GM12872 (cell line): ENCODE data around the gene ZNF428.

Experiments
- TF ChIP-seq, protein P1 (sequence below): IDR thresholded peaks from 3 replicates; pipeline ENCODE4 v1.5.1; 2011; ENCODE audit warnings: low read depth, mild to moderate bottlenecking, low read length, moderate library complexity; ENCODE audit not compliant: insufficient read depth

Gene ZNF428

DNA sequence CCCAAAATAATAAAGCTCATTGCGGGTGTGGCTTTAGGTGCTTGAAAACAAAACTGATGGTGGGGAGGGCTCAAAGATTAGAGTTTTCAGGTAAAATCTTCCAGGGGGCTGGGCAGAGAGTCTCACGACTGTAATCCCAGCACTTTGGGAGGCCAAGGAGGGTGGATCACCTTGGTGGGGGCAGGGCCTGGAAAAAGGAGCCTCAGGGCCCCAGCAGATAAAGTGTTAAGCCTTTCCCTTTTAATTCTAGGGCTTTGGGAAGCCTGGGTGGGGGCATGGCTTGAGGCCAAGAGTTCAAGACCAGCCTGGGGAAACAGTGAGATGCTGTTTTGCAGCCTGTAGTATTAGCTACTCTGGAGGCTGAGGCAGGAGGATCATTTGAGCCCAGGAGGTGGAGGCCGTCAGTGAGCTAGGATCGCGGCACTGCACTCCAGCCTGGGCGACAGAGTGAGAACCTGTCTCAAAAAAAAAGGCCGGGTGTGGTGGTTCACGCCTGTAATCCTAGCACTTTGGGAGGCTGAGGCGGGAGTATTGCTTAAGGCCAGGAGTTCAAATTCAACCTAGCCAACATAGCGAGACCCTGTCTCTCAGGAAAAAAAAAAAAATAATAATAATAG lies 25.2 kb downstream of the ZNF428 start:
- TF ChIP-seq, protein P1, sequence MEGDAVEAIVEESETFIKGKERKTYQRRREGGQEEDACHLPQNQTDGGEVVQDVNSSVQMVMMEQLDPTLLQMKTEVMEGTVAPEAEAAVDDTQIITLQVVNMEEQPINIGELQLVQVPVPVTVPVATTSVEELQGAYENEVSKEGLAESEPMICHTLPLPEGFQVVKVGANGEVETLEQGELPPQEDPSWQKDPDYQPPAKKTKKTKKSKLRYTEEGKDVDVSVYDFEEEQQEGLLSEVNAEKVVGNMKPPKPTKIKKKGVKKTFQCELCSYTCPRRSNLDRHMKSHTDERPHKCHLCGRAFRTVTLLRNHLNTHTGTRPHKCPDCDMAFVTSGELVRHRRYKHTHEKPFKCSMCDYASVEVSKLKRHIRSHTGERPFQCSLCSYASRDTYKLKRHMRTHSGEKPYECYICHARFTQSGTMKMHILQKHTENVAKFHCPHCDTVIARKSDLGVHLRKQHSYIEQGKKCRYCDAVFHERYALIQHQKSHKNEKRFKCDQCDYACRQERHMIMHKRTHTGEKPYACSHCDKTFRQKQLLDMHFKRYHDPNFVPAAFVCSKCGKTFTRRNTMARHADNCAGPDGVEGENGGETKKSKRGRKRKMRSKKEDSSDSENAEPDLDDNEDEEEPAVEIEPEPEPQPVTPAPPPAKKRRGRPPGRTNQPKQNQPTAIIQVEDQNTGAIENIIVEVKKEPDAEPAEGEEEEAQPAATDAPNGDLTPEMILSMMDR: no peak

DNA sequence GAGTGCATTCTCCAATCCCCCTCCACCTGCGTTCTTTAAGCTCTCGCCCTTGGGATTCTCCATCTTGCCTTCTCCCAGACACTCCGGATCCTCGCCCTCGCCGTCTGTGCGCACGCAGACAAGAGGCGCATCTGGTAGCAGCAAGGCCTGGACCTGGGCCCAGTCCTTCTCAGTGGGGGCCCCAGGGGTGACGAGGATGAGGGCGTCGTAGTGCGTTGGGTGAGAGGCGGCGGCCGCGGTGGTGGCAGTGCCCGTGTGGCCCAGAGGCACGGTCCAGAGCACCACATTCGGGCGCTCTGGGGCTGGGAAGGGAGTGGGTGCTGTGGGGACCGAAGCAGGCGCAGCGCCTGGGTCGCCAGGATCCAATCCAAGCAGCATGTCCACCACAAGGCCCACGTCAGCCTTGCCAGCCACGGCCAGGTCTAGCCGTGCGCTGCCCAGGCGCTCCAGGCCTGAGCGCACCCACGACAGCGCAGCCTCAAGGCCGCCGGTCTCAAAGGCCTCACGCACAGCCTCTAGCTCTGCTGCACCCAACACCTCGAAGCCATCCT lies 26.6 kb downstream of the ZNF428 start:
- TF ChIP-seq, protein P1: no peak

DNA sequence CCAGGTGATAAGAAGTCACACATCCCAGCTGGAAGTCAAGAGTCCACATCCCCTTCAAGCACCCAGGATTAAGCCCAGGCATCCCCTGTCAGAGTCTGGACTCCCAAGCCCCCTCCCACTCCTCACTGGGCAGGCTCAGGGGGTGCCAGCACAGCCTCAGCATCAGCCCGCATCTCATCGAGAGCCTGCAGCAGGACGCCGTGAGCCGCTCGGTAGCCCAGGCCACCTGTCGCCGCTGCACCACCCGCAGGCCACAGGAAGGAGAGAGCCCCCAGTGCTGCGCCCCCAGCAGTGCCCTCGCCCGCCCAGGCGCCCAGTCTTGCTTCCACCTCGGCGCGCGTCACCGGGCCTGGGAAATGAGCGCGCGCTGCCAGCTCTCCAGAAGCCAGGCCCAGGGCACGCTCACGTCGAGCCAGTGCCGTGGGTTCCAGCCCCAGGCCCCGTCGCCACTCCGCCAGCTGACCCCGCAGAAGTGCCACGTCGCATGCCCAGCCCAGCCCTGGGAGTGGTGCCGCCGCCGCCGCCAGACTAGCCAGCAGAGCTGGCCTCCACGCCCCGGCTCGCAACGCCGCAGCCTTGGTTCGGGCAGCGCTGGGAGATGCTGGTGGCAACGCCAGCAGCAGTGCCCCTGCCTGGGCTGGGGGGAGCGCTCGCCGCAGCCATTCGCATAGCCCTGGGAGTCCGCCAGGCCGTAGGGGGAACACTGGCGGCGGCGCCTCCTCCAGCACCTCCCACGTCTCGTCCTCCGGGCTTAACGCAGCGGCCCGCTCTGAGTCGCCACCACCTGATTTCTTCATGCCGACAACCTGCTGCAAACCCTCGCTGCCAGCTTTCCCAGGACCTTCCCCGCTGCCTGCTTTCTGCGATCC lies 27.3 kb downstream of the ZNF428 start:
- TF ChIP-seq, protein P1: no peak

DNA sequence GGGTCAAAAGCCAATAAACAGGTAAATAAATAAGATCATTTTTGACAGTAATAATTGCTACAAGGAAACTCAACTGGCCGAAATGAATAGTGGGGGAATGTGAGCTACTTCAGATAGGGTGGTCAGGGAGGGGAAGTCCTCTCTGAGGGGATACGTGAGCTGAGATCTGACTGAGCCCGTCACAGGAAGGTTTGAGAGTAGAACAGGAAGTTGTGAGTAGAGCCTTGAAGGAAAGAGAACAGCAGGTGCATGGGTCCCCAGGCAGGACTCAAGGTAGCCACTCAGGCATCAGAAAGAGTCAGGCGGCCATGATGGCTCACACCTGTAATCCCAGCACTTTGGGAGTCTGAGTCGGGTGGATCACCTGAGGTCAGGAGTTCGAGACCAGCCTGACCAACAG lies 29.8 kb downstream of the ZNF428 start:
- TF ChIP-seq, protein P1: no peak

DNA sequence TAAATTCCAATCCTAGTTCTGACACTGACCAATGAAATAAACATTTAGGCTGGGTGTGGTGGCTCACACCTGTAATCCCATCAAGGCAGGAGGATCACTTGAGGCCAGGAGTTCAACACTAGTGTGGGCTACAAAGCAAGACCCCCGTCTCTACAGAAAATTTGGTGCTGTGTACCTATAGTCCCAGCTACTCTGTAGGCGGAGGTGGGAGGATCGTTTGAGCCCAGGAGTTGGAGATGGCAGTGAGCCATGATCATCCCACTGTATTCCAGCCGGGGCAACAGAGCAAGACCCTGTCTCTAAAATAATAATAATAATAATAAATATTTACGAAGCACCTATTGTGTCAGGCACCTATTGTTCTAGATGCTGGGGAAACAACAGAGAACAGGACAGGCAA lies 30.2 kb downstream of the ZNF428 start:
- TF ChIP-seq, protein P1: no peak

DNA sequence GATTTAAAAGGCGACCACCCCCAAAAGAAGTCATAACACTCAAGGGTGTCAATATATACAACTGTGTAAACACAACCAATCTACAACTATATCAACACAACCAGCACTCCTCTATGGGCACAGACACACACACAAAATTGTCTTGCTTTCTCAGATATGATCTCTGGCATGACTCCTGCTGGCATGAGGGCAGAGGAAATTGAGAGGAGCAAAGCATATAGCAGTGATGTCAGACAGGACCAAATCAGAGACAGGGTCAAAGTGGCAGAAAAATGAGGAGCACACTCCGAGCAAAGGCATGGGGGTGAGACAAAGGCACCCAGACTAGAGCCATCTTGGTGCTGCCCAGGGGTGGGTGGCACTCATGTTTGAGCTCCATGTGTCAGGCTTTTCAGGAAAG lies 33.1 kb downstream of the ZNF428 start:
- TF ChIP-seq, protein P1: no peak

DNA sequence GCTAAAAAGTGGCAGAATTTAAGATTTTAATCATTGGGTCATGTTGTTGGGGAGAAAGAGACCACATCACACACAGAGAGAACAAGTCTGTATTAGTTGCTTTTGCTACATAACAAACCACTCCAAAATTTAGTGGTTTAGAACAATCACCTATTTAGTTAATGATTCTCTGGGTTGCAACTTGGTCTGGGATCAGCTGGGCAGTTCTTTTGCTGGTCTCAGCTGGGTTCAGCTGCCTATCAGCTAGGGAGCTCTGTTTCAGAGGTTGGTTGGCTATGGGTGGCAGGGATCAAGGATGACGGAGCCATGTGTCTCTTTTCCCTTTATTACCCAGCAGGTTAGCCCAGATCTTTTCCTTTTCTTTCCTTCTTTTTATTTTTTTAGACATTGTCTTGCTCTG lies 34.9 kb downstream of the ZNF428 start:
- TF ChIP-seq, protein P1: no peak
